HG03442 (cell line): Measurements from ENCODE around the gene TYMP.
"Not testable (repeated sequence)": the region's sequence is repeated elsewhere in the genome, so short reads cannot be mapped to it uniquely, and the experiment has no call there.

Experiments used
- ATAC-seq: cut with Tn5 transposase; IDR thresholded peaks from one replicate; pipeline ENCODE4 v1.9.1; 2021; ENCODE audit warnings: mild to moderate bottlenecking, moderate library complexity; ENCODE audit not compliant: unreplicated experiment

The TYMP gene

DNA sequence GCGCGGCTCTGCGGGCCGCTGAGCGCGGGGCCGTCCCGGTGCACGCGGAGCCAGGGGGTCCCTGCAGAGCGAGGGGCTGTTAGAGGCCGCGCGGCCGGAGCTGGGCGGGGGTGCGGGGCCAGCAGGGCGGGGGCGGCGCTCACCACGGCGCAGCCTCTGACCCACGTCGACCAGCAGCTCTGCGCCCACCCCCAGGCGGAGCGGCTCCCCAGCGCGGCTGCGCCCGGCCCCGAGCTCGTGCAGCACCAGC, 4.0 kb downstream of the TYMP start:
- no peak for ATAC-seq

DNA sequence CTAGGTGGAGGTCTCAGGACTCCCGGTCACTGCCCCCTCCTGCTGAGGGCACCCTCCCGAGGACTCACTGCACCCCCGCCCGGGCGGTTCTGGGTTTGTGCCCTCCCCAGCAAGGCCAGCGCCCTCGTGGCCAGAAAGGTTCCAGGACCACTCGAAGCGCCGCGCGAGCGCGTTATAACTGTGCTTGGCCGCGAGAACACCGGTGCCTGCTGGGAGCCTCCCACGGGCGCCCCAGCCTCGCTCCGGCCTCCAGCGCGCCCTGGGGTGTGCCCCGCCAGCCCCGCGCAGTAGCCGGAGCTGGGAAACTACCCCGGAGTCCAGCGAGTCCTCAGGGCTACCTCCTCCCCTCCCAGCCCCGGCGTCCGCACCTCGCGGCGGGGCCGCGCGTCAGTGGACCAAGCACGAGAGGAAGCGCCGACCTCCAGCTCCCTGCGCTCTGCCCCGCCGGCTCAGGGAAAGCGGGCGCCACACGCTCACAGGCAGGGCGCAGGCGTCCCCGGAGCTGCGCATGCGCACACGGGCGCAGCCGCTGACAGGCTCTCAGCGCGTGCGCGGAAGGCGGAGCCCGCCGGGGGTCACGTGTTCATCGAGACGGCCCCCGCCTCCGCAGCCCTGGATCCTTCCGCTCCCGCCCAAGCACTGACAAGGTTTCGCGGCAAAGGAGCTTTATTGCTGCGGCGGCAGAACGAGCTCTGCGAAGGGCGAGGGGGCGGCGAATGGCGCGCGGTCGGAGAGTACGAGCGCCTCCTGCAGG, 4.5 kb downstream of the TYMP start, which contains the start of gene SCO2:
SCO2 (minus strand) TSS at position 495 of the 754 bp plus-strand sequence. CDS start 1,187 bp downstream, outside the sequence.
- ATAC-seq, result peak; percentile 33

DNA sequence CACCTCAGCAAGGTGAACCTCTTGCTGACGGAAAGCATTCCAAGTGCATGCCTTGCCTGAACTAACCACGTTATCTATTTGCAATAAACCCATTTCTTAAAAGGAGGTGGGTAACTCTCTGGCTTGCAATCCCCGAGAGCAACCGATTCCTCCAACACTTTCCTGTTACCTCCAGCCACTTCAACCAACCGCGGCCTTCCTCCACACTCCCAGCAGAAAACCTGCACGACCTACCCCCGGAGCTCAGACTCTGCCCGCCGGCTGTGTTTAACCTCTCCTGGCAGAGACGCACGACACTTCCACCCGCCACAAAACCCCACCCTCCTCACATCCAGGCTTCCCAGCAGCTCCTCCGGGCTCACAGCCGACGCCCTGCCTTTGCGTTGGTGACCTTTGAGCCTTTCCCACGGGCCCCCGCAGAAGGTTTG, 5.1 kb downstream of the TYMP start:
- ATAC-seq, result no peak

DNA sequence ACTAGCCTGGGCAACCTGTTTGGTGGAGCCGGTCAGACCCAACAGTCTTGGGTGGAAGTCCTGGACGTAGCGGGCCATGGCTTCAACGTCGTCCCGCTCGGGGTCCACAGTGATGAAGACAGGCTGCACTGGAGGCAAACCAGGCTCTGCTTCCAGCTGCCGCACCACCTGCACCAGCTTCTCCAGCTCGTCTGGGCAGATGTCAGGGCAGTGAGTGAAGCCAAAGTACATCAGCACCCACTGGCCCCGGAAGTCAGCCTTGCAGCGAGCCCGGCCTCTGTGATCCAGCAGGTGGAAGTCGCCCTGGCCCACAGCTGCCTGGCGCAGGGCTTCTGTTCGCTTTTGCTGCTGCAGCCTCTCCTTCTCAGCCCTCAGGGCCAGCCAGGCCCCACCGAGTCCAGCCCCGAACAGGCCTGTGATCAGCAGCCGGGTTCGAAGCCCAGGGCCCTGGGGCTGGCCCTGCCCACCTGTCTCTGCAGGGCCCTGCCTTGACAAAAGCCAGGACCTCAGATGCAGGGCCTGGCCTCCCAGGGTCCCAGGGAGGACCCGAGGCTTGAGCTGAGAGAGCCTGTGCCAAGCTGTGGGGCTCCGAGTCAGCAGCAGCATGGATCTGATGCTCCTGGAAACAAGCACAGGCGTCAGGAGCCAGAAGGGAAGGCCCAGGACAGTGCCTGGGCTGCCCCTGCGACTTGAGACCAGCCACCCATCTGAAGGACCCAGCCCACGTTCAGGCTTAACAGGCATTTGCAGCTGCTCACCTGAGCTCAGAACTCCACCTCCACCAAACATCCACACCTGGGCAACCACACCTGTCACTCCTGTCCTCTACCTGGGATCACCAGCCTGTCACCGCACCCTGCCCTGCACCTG, 5.8 kb downstream of the TYMP start:
- ATAC-seq, result no peak

DNA sequence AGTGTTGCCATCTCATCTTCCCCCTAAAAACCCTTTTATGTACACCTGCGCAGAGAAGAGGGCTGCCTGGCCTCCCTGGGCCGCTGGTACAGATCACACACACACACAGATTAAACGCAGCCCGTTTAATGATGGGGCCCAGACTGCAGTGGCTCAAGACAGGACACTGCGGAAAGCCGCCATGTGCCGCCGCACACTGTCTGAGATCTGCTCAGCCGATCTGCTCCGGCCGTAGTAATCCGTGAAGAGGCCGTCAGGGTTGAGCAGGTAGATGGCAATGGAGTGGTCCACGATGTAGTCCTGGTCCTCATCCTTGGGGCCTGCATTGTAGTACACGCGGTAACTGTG, 6.4 kb downstream of the TYMP start:
- ATAC-seq, result no peak

DNA sequence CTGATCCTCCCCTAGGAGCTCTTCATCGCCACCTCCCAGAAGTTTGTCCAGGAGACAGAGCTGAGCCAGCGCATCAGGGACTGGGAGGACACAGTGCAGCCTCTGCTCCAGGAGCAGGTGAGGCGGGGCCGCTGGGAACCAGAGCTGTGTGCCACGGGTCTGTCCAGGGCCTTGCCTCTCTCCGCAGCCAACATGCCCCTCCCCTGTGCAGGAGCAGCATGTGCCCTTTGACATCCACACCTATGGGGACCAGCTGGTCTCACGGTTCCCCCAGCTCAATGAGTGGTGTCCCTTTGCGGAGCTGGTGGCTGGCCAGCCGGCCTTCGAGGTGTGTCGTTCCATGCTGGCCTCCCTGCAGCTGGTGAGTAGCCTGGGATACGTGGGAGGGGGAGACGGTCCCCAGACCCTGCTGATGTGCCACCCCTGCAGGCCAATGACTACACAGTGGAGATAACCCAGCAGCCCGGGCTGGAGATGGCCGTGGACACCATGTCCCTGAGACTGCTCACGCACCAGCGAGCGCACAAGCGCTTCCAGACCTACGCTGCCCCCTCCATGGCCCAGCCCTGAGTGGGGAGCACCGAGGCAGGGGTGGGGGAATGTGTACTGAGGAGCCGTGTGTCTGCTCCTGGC, 6.9 kb downstream of the TYMP start:
- no peak for ATAC-seq

DNA sequence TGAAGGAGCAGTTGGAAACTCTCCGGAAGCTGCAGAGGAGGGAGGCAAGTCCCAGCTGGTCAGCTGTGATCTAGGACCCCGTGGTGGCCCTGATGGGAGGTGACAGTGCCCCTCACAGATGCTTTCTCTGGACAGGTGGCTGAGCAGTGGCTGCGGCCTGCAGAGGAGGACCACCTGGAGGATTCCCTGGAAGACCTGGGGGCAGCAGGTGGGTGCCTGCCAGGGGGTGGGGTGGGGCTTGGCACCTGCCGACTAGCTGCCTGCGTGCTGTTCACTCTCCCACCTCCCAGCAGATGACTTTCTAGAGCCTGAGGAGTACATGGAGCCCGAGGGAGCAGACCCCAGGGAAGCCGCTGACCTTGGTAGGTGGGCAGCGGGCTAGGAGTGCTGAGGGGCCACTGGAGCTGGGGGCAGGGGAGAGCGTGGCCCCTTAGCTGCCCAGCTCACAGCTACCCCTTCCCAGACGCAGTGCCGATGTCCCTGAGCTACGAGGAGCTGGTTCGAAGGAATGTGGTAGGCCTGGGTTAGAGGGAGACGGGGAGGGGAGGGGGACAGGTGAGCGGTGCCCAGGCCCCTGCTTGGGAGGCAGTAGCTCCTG, 7.5 kb downstream of the TYMP start:
- ATAC-seq, result no peak

DNA sequence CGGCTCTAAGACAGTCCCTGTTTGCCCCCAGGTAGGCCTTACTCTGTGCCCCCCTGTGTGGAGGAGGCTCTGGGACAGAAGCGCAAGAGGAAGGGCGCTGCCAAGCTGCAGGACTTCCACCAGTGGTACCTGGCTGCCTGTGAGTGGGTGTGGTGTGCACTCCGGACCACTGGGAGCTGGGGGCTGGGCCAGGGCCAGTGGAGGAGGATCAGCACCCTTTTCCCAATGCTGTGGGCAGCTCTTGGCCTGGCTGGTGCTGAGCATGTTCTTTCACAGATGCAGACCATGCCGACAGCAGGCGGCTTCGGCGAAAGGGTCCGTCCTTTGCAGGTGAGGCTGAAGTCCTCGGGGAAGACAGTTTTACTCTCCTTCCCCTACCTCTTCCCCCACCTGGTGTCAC, 8.1 kb downstream of the TYMP start:
- no peak for ATAC-seq

DNA sequence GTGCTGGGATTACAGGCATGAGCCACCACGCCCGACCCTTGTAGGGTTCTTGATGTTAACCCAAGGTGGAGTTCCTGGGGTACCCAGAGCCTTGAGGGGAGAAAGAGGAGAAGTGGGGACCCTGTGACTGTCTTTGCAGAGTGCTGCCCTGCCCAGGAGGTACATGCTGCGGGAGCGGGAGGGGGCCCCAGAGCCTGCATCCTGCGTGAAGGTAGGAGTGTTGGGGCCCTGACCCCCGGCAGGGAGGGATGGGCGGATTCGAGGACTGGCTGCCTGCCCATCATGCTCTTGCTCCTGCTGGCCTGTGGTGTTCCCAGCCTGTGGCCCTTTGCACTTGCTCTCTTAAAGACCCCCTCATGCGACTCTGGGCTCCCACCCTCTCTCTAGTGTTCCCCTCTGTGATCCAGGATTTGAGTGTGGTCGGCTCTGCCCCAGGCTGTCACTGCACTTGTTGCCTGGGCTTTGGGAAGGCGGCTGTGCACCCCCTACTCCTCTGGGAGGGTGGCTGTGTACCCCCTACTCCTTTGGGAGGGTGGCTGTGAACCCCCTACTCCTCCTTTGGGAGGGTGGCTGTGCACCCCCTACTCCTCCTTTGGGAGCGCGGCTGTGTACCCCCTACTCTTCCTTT, 8.9 kb downstream of the TYMP start:
- ATAC-seq, result no peak

DNA sequence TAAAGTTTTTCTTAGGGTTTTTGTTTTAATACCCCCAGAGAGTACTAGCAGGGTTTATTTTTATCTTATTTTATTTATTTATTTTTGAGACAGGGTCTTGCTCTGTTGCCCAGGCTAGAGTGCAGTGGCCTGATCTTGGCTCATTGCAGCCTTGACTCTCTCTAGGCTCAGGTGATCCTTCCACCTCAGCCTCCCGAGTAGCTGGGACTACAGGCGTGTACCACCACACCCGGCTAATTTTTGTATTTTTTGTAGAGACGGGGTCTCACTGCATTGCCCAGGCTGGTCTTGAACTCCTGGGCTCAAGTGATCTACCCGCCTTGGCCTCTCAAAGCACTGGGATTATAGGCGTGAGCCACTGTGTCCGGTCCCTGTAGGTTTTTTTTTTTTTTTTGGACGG, 9.6 kb downstream of the TYMP start:
- not testable (repeated sequence) for ATAC-seq

DNA sequence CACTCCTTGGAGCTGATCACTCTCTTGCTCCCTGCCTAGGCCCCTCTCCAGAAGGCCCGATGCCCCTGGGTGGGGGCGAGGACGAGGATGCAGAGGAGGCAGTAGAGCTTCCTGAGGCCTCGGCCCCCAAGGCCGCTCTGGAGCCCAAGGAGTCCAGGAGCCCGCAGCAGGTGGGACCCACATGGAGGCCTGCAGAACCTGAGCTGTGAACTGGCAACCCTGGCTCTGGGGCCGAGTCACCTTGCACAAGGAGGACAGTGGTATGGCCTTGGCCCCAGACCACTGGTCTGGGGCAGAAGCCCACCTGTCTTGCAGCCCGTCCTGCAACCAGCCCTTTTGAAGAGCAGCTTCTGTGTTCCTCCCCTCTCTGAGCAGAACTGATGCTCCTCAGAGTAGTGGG, 10.7 kb downstream of the TYMP start:
- no peak for ATAC-seq

DNA sequence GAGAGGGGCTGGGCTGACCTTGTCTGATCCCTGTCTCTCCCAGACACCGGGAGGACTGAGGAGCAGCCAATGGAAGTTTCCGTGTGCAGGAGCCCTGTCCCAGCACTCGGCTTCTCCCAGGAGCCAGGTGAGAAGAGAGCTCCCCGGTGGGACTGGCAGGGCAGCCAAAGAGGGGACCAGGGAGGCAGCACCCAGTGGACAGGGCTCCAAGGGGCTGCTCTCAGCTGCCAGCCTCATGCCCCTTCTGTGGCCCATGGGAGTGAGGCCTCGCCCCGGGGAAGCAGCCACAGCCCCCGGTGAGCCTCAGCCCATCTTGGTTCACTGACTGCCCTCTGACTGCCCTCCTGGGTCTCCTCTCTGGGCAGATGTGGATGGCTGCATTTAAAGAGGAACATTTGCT, 11.2 kb downstream of the TYMP start:
- ATAC-seq, result no peak

DNA sequence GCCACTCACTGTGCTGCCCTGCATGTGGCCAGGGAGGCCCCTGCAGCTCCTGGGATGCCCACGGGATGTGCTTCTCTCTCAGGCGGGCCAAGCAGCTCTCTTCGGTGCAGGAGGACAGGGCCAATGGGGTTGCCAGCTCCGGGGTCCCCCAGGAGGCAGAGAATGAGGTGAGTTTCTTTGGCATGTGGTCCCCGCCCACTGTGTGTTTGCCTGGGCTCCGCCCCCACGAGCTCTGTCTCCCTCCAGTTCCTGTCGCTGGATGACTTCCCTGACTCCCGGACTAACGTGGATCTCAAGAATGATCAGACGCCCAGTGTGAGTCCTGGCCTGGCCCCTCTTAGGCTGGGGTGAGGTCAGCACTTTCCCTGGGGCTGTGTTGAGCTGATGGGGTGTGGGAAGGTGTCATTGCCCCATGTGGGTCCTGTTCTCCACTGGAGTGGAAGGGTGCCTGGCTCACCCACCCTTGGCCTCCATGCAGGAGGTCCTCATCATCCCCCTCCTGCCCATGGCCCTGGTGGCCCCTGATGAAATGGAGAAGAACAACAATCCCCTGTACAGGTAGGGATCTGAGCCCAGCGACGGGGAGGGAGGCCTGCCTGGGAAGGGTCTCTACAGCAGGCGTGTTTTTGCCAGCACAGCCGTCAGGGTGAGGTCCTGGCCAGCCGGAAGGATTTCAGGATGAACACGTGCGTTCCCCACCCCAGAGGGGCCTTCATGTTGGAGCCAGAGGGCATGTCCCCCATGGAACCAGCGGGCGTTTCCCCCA, 12.1 kb downstream of the TYMP start:
- no peak for ATAC-seq

DNA sequence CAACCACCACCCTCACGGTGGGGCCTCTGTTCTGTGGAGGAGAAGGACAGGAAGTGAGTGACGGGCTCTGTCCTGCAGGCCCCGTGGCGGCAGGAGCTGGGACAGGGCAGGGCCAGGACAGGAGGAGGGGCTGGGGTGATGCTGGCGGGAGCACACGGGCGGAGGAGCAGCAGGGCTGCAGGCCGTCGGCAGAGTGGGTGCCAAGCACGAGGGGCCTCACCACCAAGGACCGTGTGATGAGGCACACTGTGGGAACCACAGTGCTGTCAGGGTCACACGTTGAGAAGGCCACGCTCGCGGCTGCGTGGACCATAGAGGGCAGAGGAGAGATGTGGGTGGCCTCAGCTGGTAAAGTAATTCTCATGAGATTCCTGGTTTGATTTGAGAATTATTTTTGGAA, 12.9 kb downstream of the TYMP start:
- no peak for ATAC-seq

DNA sequence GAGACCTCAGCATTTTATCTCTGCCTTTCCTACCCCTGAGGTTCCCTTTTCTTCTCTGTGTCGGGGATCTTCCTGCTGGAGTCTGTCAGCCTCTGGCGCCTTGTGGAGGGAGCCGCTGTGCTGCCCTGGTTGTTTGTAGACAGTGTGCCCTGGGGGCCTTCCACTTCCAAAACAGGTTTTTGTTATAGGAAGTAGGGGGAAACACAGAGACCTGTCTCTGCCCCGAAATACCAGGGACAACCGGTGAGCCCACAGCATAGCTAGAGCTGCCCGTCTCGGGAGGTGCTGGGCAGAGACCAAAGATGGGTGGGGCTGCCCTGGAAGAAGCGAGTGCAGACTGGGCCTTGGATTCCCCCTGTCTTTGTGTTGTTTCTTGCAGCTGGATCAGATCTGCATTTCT, 13.7 kb downstream of the TYMP start:
- no peak for ATAC-seq

DNA sequence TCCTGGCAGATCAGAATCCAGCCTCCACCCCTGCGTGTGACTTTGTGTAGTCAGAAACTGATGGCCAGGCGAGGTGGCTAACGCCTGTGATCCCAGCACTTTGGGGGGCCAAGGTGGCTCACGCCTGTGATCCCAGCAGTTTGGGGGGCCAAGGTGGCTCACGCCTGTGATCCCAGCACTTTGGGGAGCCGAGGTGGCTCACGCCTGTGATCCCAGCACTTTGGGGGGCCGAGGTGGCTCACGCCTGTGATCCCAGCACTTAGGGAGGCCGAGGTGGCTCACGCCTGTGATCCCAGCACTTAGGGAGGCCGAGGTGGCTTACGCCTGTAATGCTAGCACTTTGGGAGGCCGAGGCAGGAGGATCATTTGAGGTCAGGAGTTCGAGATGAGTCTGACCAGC, 16.6 kb downstream of the TYMP start:
- ATAC-seq, result no peak

DNA sequence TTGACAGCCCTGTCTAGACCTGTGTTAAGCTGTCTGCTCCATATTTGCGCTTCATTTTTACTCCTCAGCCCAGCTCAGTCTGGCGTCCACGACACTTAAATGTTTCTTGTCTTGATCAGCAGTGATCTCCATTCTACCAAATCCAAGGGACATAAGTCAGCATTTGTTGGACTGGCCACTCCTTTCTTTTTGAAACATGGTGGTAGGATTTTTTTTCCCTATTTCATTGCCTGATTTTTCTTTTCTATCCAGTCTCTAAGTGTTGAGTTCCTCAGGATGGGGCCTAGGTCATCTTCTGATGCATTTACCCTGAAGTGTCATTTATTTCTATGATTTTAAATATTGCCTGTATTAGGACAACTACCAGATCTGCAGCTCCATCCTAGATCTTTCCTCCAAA, 20.9 kb downstream of the TYMP start:
- ATAC-seq, result no peak

DNA sequence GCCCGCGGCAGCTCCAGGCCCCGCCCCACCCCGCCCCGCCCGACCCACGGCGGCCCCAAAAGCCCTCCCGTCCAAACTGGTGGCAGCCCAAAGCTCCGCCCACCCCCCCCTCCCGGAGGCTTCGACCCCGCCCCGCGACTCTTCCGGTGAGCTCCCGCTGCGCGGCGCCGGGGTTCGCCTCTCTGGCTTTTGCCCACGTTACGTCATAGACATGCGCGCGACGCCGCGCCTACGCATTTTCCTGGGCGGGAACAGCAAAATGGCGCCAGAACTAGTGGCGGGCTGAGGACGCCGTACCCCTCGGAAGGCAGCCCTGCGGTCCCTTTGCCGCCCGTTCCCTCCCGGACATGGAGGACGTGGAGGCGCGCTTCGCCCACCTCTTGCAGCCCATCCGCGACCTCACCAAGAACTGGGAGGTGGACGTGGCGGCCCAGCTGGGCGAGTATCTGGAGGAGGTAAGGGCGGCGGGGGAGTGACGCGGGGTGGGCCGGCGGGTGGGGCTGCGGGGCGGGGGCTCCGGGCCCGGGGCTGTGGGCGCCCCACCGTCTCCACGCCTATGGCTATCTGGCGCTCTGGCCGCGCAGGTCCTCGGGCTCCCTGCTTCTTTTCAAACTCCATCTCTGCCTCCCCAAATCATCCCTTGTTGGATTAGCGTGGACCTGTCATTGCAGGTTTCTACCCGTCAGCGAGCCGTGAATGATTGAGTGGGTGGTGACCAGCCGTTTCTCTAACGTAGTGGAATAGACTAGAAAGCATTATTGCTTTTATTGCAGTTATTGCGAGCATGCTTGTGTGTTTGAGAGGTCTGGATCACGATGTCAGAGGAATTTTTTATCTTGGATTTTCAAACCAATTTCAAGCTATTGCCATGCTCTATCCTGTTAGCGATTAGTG, 21.6 kb downstream of the TYMP start, which contains the start of gene NCAPH2:
NCAPH2 (plus strand) TSS at position 234 of the 894 bp plus-strand sequence; CDS start at position 348, 114 bp downstream.
- ATAC-seq, result peak; percentile 59

DNA sequence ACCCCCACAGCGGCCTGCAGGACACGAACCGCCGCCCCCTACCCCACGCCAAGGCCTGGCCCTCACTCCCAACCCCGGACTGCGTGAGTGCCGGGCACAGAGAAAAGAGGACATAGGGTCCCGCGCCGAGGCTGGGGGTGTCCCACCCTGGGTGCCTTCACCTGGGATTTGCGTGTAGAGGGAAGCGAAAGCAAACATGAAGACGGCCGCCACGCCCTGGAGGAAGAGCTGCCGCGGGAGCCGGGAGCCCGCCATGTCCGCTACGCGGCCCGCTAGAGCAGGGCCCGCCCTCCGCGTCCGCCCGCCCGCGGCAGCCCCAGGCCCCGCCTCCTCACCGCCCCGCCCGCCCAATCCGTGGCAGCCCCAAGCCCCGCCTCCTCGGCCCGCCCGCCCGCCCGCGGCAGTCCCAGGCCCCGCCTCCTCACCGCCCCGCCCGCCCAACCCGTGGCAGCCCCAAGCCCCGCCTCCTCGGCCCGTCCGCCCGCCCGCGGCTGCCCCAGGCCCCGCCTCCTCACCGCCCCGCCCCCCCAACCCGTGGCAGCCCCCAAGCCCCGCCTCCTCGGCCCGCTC, 22.3 kb downstream of the TYMP start, which contains the start of gene LMF2:
LMF2 (minus strand) TSS at position 282 of the 570 bp plus-strand sequence; CDS start at position 255, 27 bp downstream.
- ATAC-seq, result peak; percentile 51
